ENCODE measurements around the gene ANKRD60. TPM values are rescaled to one million over a fixed set of nuclear protein-coding genes. Genes with fewer than 3 reads are reported as not detected.
A peak's percentile ranks its signal among the peaks of the same experiment; 100 is the strongest.

The ANKRD60 gene
- total RNA-seq, 4 donors from 2014 or later = not detected

GRCh38 chr20:58233393-58233792 is 4.9 kb upstream of the ANKRD60 start:
- DNase-seq (ENCODE audit: low spot score in 2 of 2) = no peak
- WGBS, 2 donors = 96 to 98% methylated on average over 8 of the region's 8 CpGs
- no peak overlapping the region for H3K4me3 ChIP-seq (ENCODE audit: low read depth, poor library complexity, severe bottlenecking)
- no peak for TF ChIP-seq POLR2A (IDR thresholded peaks at IDR 0.05)
- TF ChIP-seq CTCF (IDR thresholded peaks at IDR 0.05) = no peak
- intact Hi-C loops (cut with DNase I; ENCODE audit: low total_unique reads) = loop anchor here (10.0 kb wide), 2 partner anchors 411 to 621 kb away; partner anchors contain the start of genes GNAS and GNAS-AS1

DNA sequence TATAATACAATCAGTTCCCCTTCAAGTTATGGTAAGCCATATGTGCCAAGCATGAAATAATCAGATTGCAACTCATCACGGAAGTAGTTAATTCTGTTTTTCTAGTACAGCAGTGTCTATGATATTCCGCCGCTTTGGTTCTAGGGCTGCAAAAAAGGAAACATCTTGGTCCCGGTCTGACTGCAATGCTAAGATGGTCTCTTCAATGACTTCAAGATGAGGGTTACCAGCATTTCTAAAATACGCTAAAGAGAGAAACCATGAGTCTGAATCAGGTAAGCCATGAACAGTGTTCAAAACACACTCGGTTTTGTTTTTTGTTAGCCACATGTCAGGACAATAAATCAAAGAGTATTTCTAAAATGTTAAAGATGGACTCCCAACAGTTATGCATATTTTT is 3.2 kb upstream of the ANKRD60 start:
- 62 to 77% methylated on average over 6 of the region's 6 CpGs for WGBS, 2 donors
- H3K4me3 ChIP-seq (ENCODE audit: low read depth, poor library complexity, severe bottlenecking) = no peak overlapping the region
- intact Hi-C loops (cut with DNase I; ENCODE audit: low total_unique reads) = loop anchor here (10.0 kb wide), 2 partner anchors 413 to 623 kb away; partner anchors contain the start of genes GNAS and GNAS-AS1
- TF ChIP-seq POLR2A (IDR thresholded peaks at IDR 0.05) = no peak
- no peak for TF ChIP-seq CTCF (IDR thresholded peaks at IDR 0.05)
- no peak for DNase-seq (ENCODE audit: low spot score in 2 of 2)

DNA sequence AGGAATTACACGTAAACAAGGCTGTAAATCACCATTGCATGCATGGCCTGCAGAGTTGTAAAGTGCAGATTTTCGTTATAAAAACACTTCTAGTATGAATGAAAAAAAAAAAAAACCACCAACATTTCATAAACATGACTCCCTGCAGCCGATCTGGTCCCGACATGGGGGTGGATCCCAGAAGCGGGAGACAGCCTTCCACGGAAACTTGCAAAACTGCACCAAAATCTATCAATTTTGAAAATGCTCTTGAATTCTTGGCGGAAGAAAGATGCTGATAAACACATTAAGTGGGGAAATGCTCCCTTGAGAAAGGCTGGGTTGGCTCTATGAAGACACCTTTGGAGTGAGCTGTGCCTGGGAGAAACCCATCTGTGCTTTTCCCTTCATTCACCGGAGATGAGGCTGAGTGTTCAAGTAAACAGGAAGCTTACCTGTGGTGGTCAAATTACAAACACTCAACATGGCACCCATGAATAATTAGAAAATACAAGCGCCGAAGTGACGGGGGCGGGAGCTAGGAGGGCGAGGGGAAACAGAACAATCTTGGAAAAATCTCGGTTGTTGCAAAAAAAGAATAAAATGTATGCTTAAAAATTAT is 845 bp upstream of the ANKRD60 start:
- peak in 1 of 2 donors; percentile 32 for DNase-seq (ENCODE audit: low spot score in 2 of 2)

GRCh38 chr20:58228103-58228483 is 360 bp downstream of the ANKRD60 start:
- peak in 1 of 2 donors; percentile 83 for DNase-seq (ENCODE audit: low spot score in 2 of 2)
- TF ChIP-seq CTCF (IDR thresholded peaks at IDR 0.05) = no peak
- H3K4me3 ChIP-seq (ENCODE audit: low read depth, poor library complexity, severe bottlenecking) = no peak overlapping the region
- 11 to 18% methylated on average over 11 of the region's 29 CpGs for WGBS, 2 donors
- intact Hi-C loops (cut with DNase I; ENCODE audit: low total_unique reads) = no loop called here

More for the DNA sequence above, 845 bp upstream of the ANKRD60 start:
- intact Hi-C loops (cut with DNase I; ENCODE audit: low total_unique reads) = no loop called here
- H3K4me3 ChIP-seq (ENCODE audit: low read depth, poor library complexity, severe bottlenecking) = no peak overlapping the region
- TF ChIP-seq CTCF (IDR thresholded peaks at IDR 0.05) (no peak), POLR2A (IDR thresholded peaks at IDR 0.05) (no peak)
- WGBS, 2 donors = 77 to 83% methylated on average over 14 of the region's 14 CpGs

DNA sequence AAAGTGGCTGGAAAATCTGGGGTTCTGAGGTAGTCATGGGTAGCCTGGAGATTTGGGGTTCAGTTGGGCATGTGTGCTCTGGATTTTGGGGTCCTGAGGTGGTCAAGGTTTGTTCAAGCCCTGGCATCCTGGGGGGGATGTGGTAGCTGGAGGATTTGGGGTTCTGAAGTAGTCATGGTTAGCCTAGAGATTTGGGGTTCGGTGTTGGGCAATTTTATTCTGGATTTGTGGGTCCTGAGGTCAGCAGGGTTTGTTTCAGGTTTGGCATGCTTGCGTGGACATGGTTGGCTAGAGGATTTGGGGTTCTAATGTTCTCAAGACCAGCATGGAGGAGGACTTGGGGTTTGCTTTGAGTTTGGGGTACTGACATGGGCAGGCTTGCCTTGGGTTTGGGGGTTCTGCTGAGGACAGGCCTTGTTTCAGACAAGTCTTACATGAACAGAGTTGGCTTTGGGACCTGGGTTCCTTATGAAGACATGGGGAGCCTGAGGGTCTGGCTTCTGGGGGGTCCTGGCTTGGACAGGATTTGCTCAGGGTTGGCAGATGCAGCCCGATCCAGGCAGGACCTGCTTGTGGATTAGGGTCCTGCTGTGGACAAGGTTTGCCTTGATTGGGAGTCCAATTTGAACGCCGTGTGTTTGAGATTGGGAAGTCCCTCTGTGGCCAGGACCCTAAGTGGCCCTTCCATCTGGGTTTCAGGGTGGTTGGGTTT is 906 bp downstream of the ANKRD60 start:
- no peak for DNase-seq (ENCODE audit: low spot score in 2 of 2)
- intact Hi-C loops (cut with DNase I; ENCODE audit: low total_unique reads) = no loop called here
- 92% methylated on average over 5 of the region's 5 CpGs for WGBS, 2 donors
- no peak overlapping the region for H3K4me3 ChIP-seq (ENCODE audit: low read depth, poor library complexity, severe bottlenecking)
- TF ChIP-seq CTCF (IDR thresholded peaks at IDR 0.05) (no peak), POLR2A (IDR thresholded peaks at IDR 0.05) (no peak)

Data from lower leg skin (tissue), 4 donors.